Measurements from ENCODE around the gene ARID1B. TPM values are rescaled to one million over a fixed set of nuclear protein-coding genes. Genes with fewer than 3 reads are reported as not detected.

Gene ARID1B
- total and polyA plus RNA-seq, 10 donors = 17.7 to 223 (median 141) TPM

GRCh38 chr6:157076451-157076822, 299.3 kb downstream of the ARID1B start:
- intact Hi-C loops (cut with DNase I; ENCODE audit: low total_unique reads) = no loop called here
- H3K4me1 ChIP-seq = peaks cover 0 to 84% (median 34%) of the 10 kb centered on the region in 6 donors
- H3K27me3 ChIP-seq (replicated peaks in 1 of 7) = no peaks in the 10 kb centered on the region
- no peak overlapping the region for H3K4me3 ChIP-seq
- peaks cover 0 to 12% (median 0%) of the 10 kb centered on the region in 6 donors for H3K36me3 ChIP-seq
- DNase-seq = no peak
- peak overlapping the region in 3 of 8 donors; percentile 3 to 53 (median 35) for H3K27ac ChIP-seq
- TF ChIP-seq, protein P1, sequence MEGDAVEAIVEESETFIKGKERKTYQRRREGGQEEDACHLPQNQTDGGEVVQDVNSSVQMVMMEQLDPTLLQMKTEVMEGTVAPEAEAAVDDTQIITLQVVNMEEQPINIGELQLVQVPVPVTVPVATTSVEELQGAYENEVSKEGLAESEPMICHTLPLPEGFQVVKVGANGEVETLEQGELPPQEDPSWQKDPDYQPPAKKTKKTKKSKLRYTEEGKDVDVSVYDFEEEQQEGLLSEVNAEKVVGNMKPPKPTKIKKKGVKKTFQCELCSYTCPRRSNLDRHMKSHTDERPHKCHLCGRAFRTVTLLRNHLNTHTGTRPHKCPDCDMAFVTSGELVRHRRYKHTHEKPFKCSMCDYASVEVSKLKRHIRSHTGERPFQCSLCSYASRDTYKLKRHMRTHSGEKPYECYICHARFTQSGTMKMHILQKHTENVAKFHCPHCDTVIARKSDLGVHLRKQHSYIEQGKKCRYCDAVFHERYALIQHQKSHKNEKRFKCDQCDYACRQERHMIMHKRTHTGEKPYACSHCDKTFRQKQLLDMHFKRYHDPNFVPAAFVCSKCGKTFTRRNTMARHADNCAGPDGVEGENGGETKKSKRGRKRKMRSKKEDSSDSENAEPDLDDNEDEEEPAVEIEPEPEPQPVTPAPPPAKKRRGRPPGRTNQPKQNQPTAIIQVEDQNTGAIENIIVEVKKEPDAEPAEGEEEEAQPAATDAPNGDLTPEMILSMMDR (IDR thresholded peaks at IDR 0.05 in 8 of 11, conservative IDR thresholded peaks at IDR 0.05 in 3 of 11) = no peak
- no peak for TF ChIP-seq POLR2A (IDR thresholded peaks at IDR 0.05)
- TF ChIP-seq POLR2AphosphoS5 (IDR thresholded peaks at IDR 0.05) = no peak
- H3K9me3 ChIP-seq = no peaks in the 10 kb centered on the region

DNA sequence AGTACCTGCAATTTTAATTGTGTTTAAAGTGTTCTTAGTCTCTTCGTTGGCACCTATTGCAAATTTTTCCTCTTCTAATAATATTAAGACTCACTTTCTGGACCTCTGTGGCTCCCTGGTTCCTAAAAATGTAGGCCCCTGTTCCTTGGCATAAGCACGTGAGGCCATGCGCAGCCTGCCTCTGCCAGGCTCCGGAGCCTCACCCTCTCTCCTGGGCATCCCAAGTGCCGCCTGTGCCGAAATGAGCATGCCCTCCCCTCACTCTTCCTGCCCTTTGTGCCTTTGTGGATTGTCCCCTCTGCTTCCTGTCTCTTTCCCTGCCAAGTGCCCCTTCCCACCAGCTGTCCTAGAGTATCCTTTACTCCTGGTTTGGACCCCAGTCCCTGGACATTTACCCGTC, 300.1 kb downstream of the ARID1B start:
- H3K4me1 ChIP-seq = peaks cover 0 to 84% (median 34%) of the 10 kb centered on the region in 6 donors
- no peak overlapping the region for H3K27ac ChIP-seq
- no peak for DNase-seq
- intact Hi-C loops (cut with DNase I; ENCODE audit: low total_unique reads) = no loop called here
- WGBS, 5 donors = 91 to 98% (median 95%) methylated on average over 7 of the region's 7 CpGs
- H3K36me3 ChIP-seq = peaks cover 0 to 12% (median 0%) of the 10 kb centered on the region in 6 donors
- peak in 1 of 3 donors; percentile 8 for TF ChIP-seq POLR2AphosphoS5 (IDR thresholded peaks at IDR 0.05)
- TF ChIP-seq, protein P1 (IDR thresholded peaks at IDR 0.05 in 8 of 11, conservative IDR thresholded peaks at IDR 0.05 in 3 of 11) = no peak
- TF ChIP-seq POLR2A (IDR thresholded peaks at IDR 0.05) = no peak
- no peak overlapping the region for H3K4me3 ChIP-seq
- no peaks in the 10 kb centered on the region for H3K27me3 ChIP-seq (replicated peaks in 1 of 7)
- H3K9me3 ChIP-seq = no peaks in the 10 kb centered on the region

DNA sequence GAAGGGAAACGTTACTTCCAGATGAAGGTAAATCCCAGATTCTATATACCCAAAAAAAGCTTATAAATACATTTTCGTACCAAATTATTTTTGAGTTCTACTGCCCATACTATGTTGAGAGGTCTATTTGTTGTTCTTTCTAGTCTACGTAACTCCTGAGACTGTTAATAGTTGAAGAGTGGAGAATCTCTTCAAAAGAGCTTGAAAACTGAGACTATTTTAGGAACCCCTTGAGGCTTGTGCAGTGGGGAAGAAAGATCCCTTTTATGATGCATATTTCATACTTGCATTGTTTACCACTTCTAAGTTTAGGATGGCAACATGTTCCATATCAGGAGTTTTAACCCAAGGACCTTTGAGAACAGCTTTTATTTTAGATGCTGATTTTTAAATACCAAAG, 301.1 kb downstream of the ARID1B start:
- peaks cover 0 to 10% (median 0%) of the 10 kb centered on the region in 6 donors for H3K36me3 ChIP-seq
- peaks cover 0 to 85% (median 41%) of the 10 kb centered on the region in 6 donors for H3K4me1 ChIP-seq
- H3K9me3 ChIP-seq = no peaks in the 10 kb centered on the region
- 73 to 87% (median 82%) methylated on average over 3 of the region's 3 CpGs for WGBS, 5 donors
- DNase-seq = no peak
- no peak overlapping the region for H3K4me3 ChIP-seq
- H3K27ac ChIP-seq = no peak overlapping the region
- intact Hi-C loops (cut with DNase I; ENCODE audit: low total_unique reads) = no loop called here
- no peaks in the 10 kb centered on the region for H3K27me3 ChIP-seq (replicated peaks in 1 of 7)
- TF ChIP-seq POLR2A (IDR thresholded peaks at IDR 0.05) (no peak), POLR2AphosphoS5 (IDR thresholded peaks at IDR 0.05) (no peak)
- TF ChIP-seq, protein P1 (IDR thresholded peaks at IDR 0.05 in 8 of 11, conservative IDR thresholded peaks at IDR 0.05 in 3 of 11) = no peak

DNA sequence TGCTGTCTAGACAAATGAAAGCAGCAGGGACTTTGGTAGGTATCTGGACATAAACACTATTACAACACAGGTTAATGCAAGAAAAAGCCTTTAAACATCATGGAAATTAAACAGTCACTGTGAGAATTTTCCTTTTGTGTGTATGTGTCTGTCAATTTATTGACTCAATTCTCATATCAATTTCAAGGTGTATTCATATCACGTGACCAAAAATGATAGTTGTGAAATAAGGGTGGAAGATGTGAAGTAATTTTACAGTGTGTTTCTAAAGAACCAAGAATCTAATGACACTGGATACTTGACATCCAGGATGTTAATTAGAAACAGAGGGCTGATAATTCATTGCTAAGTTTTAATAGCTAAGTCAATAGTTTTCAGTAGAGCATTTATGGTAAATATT, 302.1 kb downstream of the ARID1B start:
- 44 to 77% (median 70%) methylated on average over 1 of the region's 1 CpG for WGBS, 5 donors
- TF ChIP-seq POLR2A (IDR thresholded peaks at IDR 0.05) = no peak
- no peak for TF ChIP-seq POLR2AphosphoS5 (IDR thresholded peaks at IDR 0.05)
- TF ChIP-seq, protein P1 (IDR thresholded peaks at IDR 0.05 in 8 of 11, conservative IDR thresholded peaks at IDR 0.05 in 3 of 11) = no peak
- DNase-seq = no peak
- H3K4me3 ChIP-seq = no peak overlapping the region
- H3K36me3 ChIP-seq = peaks cover 0 to 3% (median under 1%) of the 10 kb centered on the region in 6 donors
- no peaks in the 10 kb centered on the region for H3K27me3 ChIP-seq (replicated peaks in 1 of 7)
- intact Hi-C loops (cut with DNase I; ENCODE audit: low total_unique reads) = no loop called here
- H3K4me1 ChIP-seq = peaks cover 0 to 89% (median 42%) of the 10 kb centered on the region in 6 donors
- H3K27ac ChIP-seq = no peak overlapping the region
- no peaks in the 10 kb centered on the region for H3K9me3 ChIP-seq
